MV-4-11 (cell line): ENCODE data around the gene DNASE1L1.

ENCODE experiments used
- DNase-seq: peaks from one replicate; lab custom pipeline; 2025; lab: John Stamatoyannopoulos, UW

DNASE1L1 gene

GRCh38 chrX:154436374-154436982 lies 27.4 kb upstream of the DNASE1L1 start:
- no peak for DNase-seq

- no peak for DNase-seq
Observed at GRCh38 chrX:154435171-154435733, 26.2 kb upstream of the DNASE1L1 start.

GRCh38 chrX:154434394-154435168 lies 25.5 kb upstream of the DNASE1L1 start:
- DNase-seq, result no peak

DNA sequence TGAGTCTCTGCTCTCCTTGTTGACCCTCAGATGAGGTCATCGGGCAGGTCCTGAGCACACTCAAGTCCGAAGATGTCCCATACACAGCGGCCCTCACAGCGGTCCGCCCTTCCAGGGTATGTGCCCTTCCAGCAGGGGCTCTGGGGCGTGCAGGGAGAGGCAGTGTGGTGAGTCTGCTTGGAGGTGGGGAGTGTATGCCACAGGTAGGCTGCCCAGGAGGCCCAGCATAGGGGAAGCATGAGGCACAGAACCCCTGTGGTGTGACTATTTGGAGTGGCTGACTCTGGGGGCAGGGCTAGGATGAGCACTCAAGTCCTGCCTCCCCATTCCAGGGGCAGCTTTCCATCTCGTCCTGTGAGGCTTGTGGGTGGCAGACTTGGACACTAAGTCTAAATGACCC lies 24.6 kb upstream of the DNASE1L1 start:
- DNase-seq, result no peak

DNA sequence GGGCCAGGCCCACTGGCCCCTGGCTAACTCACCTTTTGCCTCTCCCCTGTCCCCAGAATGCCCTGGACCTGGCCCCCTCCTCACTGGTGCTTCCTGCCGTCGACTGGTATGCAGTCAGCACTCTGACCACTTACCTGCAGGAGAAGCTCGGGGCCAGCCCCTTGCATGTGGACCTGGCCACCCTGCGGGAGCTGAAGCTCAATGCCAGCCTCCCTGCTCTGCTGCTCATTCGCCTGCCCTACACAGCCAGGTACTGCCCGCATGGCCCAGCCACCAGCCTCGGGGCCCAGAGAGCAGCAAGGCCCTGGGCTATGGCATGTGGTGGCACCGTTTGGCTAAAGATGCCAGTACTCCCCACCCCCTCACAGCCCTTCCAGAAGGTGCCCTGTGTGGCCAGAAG lies 23.2 kb upstream of the DNASE1L1 start:
- DNase-seq, result no peak

GRCh38 chrX:154431341-154431740 lies 22.3 kb upstream of the DNASE1L1 start:
- DNase-seq, result peak; percentile 60

DNA sequence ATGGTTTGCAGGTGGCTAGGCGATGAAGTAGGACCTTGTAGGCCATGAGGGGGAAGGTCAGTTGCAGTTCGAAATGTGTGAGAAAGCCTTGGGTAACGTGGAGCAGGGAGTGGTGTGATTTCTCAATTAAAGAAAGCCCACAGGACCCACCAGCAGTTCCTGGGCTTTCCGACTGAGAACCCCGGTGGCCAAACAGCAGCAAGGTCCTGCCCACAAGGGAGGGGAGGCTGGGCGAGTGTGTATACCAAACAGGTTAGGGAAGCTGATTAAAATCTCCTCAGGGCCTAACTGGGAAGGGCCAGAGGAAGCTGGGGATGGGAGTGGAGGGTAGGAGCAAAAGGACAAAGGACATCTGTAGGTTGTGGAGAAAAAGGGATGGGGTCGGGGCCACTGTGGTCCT lies 21.9 kb upstream of the DNASE1L1 start:
- peak; percentile 58 for DNase-seq

- no peak for DNase-seq
Observed at GRCh38 chrX:154430479-154430878, 21.4 kb upstream of the DNASE1L1 start.

- no peak for DNase-seq
Observed at GRCh38 chrX:154429711-154430110, 20.7 kb upstream of the DNASE1L1 start.

DNA sequence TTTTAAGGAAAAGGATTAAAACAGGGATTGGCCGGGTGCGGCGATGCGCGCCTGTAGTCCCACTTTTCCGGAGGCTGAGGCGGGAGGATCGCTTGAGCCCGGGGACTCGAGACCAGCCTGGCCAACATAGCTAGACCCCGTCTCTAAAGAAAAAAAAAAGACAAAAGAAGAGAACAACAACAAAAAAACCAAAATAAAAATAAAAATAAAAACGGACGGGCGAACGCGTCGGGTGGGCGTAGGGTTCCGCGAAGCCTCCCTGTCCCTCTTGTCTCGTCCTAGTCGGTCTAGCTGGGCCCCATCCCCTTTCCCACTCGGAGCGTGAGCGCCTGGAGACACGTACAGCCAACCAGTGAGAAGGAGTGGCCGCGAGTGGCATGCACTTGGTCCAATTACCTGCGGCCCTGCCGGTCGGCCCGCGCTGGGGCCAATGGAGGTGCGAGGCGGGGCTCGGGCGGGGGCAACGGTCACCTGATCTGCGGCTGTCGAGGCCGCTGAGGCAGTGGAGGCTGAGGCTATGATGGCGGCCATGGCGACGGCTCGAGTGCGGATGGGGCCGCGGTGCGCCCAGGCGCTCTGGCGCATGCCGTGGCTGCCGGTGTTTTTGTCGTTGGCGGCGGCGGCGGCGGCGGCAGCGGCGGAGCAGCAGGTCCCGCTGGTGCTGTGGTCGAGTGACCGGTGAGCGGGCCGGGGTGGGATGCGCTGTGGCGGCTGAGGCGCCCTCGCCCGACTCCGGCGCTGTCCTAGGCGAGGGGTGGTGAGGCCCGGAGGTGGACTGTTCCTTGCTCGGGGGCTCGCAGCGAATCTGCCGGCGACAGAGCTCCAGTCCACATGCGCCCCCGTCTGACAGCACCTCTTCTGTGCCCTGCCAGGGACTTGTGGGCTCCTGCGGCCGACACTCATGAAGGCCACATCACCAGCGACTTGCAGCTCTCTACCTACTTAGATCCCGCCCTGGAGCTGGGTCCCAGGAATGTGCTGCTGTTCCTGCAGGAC lies 19.4 kb upstream of the DNASE1L1 start, which contains the start of gene ATP6AP1:
Gene ATP6AP1, plus strand, starts transcription at position 502 of the 996 bp plus-strand sequence. Its CDS starts 16 bp downstream, at position 518.
- peak; percentile 90 for DNase-seq

DNA sequence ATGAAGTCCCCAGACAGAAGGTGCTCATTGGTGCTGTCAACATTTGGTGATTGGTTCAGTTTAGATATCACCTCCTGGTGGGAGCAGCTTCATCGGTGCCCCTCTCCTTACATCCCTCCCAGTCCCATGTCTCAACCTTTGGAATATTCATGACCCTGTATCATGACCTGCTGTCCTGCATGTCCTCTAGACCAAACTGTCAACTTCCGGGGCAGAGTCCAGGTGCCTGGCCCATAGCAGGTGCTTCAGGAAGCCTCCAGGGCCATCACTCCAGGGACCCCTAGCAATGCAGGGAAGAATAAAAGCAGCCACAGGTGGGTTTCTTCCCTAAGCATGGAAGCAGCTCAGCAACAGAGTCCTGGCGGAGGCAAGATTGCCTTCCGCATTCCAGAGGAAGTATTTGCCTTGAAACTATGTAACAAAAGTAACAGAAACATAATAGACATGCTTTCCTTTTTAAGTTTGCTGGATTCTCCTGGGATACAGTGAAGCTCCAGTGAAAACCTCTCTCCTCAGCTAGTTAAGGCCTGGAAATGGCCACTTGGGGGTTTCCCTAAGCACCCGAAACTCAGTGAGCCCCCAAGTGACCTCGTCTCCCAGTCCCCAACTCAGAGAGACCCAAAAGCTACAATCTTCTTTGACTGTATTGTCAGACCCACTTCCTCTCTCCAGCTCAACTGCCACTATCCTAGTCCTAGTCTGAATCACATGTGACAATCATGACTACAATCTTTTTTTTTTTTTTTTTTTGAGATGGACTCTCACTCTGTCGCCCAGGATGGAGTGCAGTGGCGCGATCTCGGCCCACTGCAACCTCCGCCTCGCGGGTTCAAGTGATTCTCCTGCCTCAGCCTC lies 18.1 kb upstream of the DNASE1L1 start:
- DNase-seq, result peak; percentile 47

DNA sequence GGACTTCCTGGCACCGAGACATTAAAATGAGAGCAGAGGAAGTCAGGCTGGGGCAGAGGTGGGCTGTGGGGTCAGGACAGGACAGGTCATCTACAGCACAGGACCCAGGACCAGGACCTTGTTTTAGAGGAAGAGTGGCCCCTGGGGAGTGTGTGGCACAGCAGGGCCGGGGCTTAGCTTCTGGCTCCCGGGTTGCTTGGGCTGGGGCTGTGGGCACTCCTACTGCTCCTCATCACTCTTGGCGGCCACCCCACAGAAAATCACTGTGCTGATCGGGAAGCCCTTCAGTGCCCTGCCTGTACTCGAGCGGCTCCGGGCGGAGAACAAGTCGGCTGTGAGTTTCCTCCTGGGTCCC lies 11.3 kb upstream of the DNASE1L1 start:
- no peak for DNase-seq

DNA sequence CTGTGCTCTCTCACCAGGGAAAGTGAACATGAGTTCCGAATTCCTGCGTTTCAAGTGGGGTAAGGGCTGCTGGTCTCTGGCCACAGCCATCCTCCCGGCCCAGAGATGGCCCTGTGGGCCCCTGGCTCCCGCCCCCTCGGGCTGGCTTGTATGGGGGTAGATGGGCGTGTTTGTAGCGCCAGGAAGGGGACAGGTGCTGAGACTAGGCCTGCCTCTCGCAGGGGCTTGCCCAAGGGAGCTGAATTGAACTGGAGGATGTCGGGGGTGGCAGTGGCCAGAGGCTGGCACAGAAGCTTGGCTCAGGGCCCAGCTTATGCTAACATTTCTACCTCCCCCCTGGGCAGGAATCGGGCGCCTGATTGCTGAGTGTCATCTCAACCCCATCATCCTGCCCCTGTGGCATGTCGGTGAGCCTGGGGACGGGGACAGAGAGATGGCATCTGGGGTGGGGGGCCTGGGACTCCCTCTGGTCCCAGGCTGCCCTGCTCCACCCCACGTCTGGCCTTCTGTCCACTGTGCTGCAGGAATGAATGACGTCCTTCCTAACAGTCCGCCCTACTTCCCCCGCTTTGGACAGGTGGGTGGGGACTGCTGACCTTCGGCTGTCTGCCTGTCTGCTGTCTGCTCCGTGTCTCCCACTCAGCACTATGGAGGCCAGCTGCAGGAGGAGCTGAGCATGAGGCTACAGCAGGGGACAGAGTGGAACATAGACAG lies 10.8 kb upstream of the DNASE1L1 start:
- DNase-seq, result no peak

DNA sequence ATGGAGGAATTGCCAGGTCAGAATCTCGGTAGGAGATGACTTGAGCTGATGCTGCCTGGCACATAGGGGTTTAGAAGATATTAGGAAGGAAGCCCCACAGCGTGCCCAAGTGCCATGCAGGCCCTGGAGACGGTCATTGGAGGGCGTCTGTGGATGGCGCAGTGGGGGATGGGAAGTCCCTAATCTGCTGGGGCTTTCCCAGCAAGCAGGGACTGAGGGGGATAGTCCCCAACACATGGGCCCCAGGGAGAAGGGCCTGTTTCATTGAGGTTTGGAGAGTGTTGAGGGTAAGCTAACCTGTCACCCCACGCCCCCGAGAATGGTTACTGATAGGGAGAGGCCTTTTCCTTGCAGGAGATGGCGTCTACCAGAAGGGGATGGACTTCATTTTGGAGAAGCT lies 10.1 kb upstream of the DNASE1L1 start:
- DNase-seq, result no peak

DNA sequence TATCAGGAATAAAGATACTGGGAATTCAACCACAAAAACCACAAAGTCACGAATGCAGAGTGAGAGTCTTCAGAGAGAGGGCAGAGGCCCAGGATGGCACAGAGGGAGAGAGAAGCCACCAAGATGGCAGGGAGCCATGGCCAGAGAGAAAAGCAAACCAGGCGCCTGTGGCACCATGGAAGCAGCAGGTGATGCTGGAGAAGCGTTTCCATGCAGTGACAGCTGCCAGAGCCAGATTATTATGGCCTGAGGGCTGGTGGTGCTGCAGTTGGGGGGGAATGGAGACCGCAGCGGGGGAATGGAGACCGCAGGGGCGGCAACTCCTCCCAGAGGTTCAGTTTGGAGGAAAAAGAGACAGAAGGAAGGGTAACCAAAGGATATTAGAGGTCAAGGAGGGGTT lies 8.1 kb upstream of the DNASE1L1 start:
- DNase-seq, result no peak

GRCh38 chrX:154413142-154413541 lies 4.1 kb upstream of the DNASE1L1 start:
- DNase-seq, result no peak

- peak; percentile 39 for DNase-seq
Observed at GRCh38 chrX:154412468-154412867, 3.4 kb upstream of the DNASE1L1 start.

DNA sequence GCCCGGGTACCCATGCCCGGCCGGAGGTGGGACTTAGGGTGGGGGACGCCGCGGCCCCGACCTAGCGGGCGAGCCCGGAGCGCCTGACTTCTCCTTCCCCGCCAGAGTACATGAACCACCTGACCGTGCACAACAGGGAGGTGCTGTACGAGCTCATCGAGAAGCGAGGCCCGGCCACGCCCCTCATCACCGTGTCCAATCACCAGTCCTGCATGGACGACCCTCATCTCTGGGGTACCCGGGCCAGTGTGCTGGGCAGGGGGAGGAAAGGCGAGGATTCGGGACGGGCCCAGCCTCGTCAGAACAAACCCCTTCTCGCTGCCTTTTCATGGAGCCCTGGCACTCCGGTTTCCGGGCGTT lies 2.9 kb upstream of the DNASE1L1 start:
- peak; percentile 11 for DNase-seq

GRCh38 chrX:154408659-154409221 lies 314 bp downstream of the DNASE1L1 start:
- DNase-seq, result no peak

DNA sequence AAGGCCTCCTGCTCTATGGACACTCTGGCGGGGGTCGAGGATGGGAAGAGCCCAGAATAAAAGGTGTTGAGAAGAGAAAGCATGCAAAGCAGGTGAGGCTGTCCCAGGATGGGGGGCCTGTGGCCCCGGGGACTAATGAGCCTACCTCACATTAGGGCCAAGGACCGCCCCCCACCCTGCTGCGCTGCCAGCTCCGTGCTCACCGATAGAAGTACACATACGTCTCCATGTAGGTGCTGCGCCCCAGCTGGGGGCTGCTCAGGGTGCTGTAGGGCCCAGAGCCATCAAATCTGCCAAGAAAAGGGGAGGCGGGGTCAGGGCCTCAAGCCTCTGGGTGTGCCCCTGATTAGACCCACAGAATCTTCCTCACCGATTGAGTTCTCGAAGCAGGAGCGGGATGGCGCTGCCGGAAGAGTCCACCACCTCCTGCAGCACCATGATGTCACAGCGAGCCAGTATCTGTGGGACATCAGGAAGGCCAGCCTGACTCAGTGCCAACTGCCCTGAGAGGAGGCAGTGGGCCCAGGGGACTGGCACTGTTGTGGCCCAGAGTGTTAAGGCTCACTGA lies 4.3 kb downstream of the DNASE1L1 start:
- no peak for DNase-seq
